ENCODE results near the gene RAB27A. TPM values are rescaled to one million over a fixed set of nuclear protein-coding genes. Genes with fewer than 3 reads are reported as not detected.

RAB27A gene
- total and polyA plus RNA-seq, 2 experiments from 2014 or later = 3.2 to 5.8 TPM

GRCh38 chr15:55284426-55284825 lies 5.2 kb downstream of the RAB27A start:
- H3K27ac Mint-ChIP-seq = no peak overlapping the region
- H3K4me3 Mint-ChIP-seq = no peak overlapping the region
- H3K4me1 Mint-ChIP-seq = peaks cover 11% of the 10 kb centered on the region
- H3K27me3 ChIP-seq (ENCODE audit: insufficient read depth) = peaks cover 11% of the 10 kb centered on the region
- TF ChIP-seq EZH2phosphoT487 (IDR thresholded peaks at IDR 0.05; ENCODE audit: unreplicated experiment) (no peak), EZH2 (IDR thresholded peaks at IDR 0.05; ENCODE audit: low read depth, unreplicated experiment) (no peak), JUNB (IDR thresholded peaks at IDR 0.05; ENCODE audit: unreplicated experiment) (no peak), ZNF331 (CRISPR knock-in tag; IDR thresholded peaks at IDR 0.05; ENCODE audit: low read depth) (no peak), NANOG (IDR thresholded peaks at IDR 0.05; ENCODE audit: borderline replicate concordance) (no peak), STAT1 (IDR thresholded peaks at IDR 0.05; ENCODE audit: unreplicated experiment) (no peak), ETS1 (IDR thresholded peaks at IDR 0.05) (no peak), CREB1 (CRISPR knock-in tag; IDR thresholded peaks at IDR 0.05; ENCODE audit: low read depth) (no peak)
- no peaks in the 10 kb centered on the region for H3K79me2 ChIP-seq (replicated peaks; ENCODE audit: insufficient read depth)
- H3K4me3 ChIP-seq = no peak overlapping the region
- no peaks in the 10 kb centered on the region for H4K20me1 ChIP-seq (replicated peaks; ENCODE audit: insufficient read depth)
- H2AFZ ChIP-seq = no peak overlapping the region
- H3K27ac ChIP-seq (ENCODE audit: low read depth) = no peak overlapping the region
- H3K4me2 ChIP-seq = no peak overlapping the region
- DNase-seq (ENCODE audit: low spot score) (no peak), ATAC-seq (no peak)
- peaks cover 6% of the 10 kb centered on the region for H3K4me1 ChIP-seq (ENCODE audit: insufficient read depth)
- no peaks in the 10 kb centered on the region for H3F3A ChIP-seq (replicated peaks; ENCODE audit: low read depth)
- peaks cover 8% of the 10 kb centered on the region for H3K27me3 Mint-ChIP-seq (ENCODE audit: insufficient read depth, low read depth, poor library complexity)
- H3K9me2 ChIP-seq (ENCODE audit: insufficient read depth) = no peaks in the 10 kb centered on the region
- H3K36me3 Mint-ChIP-seq (ENCODE audit: low read depth) = no peaks in the 10 kb centered on the region
- no peaks in the 10 kb centered on the region for H3K36me3 ChIP-seq (ENCODE audit: insufficient read depth)
- no peaks in the 10 kb centered on the region for H3K9me3 Mint-ChIP-seq

- Histone ChIP-seq H3K27me3 (ENCODE audit: insufficient read depth) (peaks cover 6% of the 10 kb centered on the region), H3K4me1 (ENCODE audit: insufficient read depth) (peaks cover 2% of the 10 kb centered on the region), H3K79me2 (replicated peaks; ENCODE audit: insufficient read depth) (no peaks in the 10 kb centered on the region), H3K4me3 (no peak overlapping the region), H2AFZ (no peak overlapping the region), H3K4me2 (no peak overlapping the region), H3K27ac (ENCODE audit: low read depth) (no peak overlapping the region), H3F3A (replicated peaks; ENCODE audit: low read depth) (no peaks in the 10 kb centered on the region), H4K20me1 (replicated peaks; ENCODE audit: insufficient read depth) (no peaks in the 10 kb centered on the region), H3K9me2 (ENCODE audit: insufficient read depth) (no peaks in the 10 kb centered on the region), H3K36me3 (ENCODE audit: insufficient read depth) (no peaks in the 10 kb centered on the region)
- H3K27me3 Mint-ChIP-seq (ENCODE audit: insufficient read depth, low read depth, poor library complexity) = peaks cover 2% of the 10 kb centered on the region
- H3K36me3 Mint-ChIP-seq (ENCODE audit: low read depth) = no peaks in the 10 kb centered on the region
- ATAC-seq = no peak
- H3K4me3 Mint-ChIP-seq = no peak overlapping the region
- no peak overlapping the region for H3K27ac Mint-ChIP-seq
- peaks cover 6% of the 10 kb centered on the region for H3K4me1 Mint-ChIP-seq
- DNase-seq (ENCODE audit: low spot score) = no peak
- no peaks in the 10 kb centered on the region for H3K9me3 Mint-ChIP-seq
- TF ChIP-seq STAT1 (IDR thresholded peaks at IDR 0.05; ENCODE audit: unreplicated experiment) = no peak
- no peak for TF ChIP-seq NANOG (IDR thresholded peaks at IDR 0.05; ENCODE audit: borderline replicate concordance)
- TF ChIP-seq JUNB (IDR thresholded peaks at IDR 0.05; ENCODE audit: unreplicated experiment) = no peak
- TF ChIP-seq CTCF (conservative IDR thresholded peaks at IDR 0.05; ENCODE audit: low read depth in 2 of 2) = no peak
- no peak for TF ChIP-seq ZNF331 (CRISPR knock-in tag; IDR thresholded peaks at IDR 0.05; ENCODE audit: low read depth)
- TF ChIP-seq ETS1 (IDR thresholded peaks at IDR 0.05) = no peak
- no peak for TF ChIP-seq ZNF114 (CRISPR knock-in tag; IDR thresholded peaks at IDR 0.05)
- TF ChIP-seq EZH2phosphoT487 (IDR thresholded peaks at IDR 0.05; ENCODE audit: unreplicated experiment) = no peak
- TF ChIP-seq REST (IDR thresholded peaks at IDR 0.05; ENCODE audit: unreplicated experiment) = no peak
Observed at GRCh38 chr15:55283379-55284147, 6.0 kb downstream of the RAB27A start.
